NCI-H1048 (cell line): ENCODE measurements around the gene ENOPH1.
"Not testable (repeated sequence)": the region's sequence is repeated elsewhere in the genome, so short reads cannot be mapped to it uniquely, and the experiment has no call there.

Source experiments
- DNase-seq: peaks from one replicate; lab custom pipeline; 2025; lab: John Stamatoyannopoulos, UW

Gene ENOPH1

DNA sequence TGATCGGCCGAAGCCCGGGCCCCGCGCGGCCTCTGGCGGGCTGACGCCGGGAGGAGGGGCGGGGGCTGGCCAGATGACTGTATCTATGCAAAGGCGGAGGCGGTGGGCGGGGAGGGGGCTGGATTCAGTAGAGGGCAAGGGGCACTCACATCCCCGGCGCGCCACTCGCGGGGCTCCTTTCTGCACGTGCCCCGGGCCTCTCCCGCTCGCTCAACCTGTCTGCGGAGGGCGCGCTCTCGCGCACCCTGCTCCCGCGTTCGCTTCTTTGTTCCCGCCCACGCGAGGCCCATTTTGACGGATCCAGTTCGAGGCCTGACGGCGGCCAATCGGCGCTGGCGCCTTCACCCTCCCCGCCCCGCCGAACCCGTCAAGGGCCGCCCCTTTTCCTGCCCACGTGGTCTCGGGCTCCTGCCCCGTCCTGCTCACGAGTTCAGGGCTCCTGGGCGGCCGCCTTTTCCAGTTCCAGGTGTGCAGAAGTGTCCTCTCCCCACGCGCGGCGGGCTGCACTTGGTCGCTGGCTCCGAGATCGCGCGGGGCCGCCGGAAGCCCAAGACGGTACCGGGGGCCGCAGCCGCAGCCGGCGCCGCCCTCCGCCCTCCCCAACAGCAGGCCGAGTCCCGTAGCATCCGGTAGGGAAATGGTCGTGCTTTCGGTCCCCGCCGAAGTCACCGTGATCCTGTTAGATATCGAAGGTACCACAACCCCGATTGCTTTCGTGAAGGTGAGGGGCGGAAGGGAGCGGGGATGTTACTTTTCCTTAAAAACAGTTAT, at the start of gene ENOPH1, which contains the start of gene HNRNPDL:
Gene ENOPH1 (plus strand): TSS at position 398 of the 771 bp plus-strand sequence. CDS start 240 bp downstream, at position 638.
Gene HNRNPDL (minus strand): TSS at position 270 of the 771 bp plus-strand sequence. CDS start 772 bp downstream, outside the sequence.
- peak; percentile 95 for DNase-seq

DNA sequence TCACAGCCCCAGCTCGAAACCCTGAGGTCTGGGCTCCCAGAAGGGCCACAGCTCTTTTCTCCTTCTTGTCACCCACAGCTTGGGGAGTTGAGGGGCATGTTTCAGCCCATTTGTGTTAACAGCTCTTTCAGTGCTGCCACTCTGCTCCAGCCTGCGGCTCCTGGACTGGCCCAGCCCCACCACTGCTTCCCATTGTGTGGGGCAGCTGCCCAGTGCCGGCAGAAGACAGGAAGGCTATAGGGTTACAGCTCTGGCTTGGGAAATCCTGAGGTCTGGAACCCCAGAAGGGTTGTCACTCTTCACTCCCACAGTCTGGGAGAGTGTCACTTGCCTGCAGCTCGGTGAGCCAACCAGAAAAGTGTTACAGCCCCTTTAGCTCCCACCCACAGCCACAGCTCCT, 49.6 kb upstream of the ENOPH1 start:
- DNase-seq: no peak

GRCh38 chr4:82381235-82381634, 49.2 kb upstream of the ENOPH1 start:
- no peak for DNase-seq

DNA sequence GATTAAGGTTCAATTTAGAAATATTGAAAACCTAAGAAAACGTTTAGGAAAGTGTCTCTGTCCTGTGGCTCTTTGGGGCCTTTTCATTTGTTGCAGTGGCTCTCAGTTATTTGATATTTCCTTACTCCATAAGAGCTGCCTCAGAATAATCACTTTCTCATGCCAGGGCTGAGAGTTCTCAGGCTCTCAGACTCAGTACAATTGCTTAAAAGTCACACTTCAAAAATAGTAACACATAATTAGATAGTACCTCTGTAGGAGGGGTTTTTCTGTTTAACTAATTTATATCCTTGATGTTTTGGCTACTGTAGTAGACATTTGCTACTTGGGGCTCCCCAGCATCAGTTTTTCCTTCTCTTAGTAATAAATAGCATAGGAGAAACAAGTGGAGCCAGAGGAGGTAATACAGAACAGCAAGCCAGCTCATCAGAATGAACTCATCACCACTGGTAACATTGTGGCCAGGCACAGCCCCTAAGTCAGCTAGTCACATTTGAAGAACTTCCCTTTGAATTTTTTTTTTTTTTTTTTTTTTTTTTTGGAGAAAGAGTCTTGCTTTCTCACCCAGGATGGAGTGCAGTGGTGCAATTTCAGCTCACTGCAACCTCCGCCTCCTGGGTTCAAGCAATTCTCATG, 48.6 kb upstream of the ENOPH1 start:
- no peak for DNase-seq

DNA sequence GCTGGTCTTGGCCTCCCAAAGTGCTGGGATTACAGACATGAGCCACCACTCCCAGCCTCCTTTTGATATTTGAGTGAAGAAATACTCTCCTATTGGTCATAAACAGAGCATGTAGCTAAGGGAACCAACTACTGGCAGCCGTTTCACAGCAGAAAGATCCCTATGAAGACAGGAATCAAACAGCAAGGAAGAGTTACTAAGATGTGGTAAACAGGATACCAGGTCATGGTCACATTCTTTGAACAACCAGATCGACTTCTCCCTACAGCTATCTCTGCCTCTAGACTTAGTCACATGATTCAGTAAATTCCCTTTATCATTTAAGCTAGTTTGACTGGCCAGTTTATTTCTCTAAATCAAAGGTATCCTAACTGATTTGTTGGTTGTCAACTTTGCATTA, 47.6 kb upstream of the ENOPH1 start:
- DNase-seq: no peak

- DNase-seq: not testable (repeated sequence)
These were observed 44.1 kb upstream of the ENOPH1 start for GRCh38 chr4:82386312-82386711.

DNA sequence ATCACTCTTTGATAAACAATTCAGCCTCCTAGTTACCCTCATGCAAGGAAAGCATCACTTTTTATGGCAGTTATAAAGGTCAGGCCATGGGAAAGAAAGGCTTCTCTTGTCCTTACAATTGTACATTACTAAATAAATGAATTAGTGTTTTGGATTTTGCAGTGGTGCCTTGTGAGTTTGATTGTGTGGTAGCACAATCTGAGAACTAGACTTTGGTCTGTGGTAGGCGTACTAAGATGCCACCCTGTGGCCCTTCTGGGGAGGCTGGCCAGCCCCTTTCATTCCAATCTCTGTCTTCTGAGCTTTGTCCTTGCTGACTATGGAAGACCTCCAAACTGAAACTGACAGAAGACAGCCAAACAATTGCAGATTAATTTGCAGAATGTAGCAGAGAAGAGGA, 42.0 kb upstream of the ENOPH1 start:
- no peak for DNase-seq

- DNase-seq: not testable (repeated sequence)
These were observed 40.3 kb upstream of the ENOPH1 start for GRCh38 chr4:82390061-82390460.

DNA sequence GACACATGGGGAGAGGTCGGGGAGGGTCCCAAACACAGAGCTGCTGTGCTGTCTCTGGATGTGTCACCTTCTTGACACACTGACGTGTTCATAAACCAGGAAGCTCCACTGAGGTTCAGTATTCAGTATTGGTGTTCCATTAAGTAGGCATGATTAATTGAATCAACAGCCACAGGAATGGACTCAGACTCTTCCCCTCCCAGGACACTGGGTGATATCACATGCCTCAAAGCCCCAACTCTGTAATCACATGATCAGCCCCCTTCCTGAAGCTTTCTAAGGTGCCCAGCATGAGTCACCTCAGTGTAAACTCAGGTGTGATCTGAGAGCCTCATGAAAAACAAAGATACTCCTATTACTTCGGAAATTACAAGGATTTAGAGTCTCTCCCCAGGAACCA, 35.5 kb upstream of the ENOPH1 start:
- no peak for DNase-seq

GRCh38 chr4:82397527-82397926, 32.9 kb upstream of the ENOPH1 start:
- DNase-seq: no peak

DNA sequence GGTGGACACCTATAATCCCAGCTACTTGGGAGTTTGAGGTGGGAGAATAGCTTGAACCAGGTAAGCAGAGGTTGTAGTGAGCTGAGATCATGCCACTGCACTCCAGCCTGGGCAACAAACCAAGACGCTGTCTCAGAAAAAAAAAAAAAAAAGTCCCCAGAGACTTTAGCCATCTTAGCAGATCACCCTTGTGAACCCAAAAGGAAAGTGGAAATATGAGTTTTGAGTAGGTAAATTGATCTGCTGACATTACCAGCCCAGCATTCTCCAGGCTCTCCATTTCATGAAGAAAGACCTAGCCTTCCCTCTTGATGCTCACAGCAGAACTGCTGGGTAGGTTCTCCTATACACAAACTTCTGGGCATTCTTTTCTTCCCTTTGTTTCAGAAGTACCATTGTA, 32.1 kb upstream of the ENOPH1 start:
- no peak for DNase-seq

- no peak for DNase-seq
These were observed 28.8 kb upstream of the ENOPH1 start for GRCh38 chr4:82401600-82401999.

DNA sequence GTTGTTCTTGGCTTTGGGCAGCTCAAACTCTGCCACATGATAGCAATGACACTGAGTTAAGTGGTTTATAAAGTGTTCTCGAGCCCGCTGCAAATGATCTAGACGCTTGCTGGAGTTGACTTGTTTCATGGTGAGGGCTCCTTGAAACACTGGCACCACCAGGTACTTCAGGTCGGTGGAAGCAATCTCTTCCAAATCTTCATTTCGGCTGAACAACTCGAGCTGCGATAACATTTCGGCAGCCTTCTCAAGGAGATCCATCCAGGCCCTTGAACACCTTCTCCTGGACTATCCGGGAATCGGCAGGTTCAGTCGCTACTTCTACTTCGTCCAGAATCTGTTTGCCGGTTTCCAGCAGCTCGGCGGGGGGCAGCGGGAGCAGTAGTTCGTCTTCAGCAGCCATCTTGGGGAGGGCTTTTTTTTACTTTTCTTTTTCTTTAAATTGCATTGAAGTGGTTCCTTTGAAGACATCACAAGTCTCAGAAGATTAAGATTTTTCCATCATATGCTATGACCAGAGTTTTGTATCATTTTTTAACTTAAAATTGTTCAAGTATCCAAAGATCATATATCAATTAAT, 28.1 kb upstream of the ENOPH1 start:
- no peak for DNase-seq

GRCh38 chr4:82403725-82404124, 26.7 kb upstream of the ENOPH1 start:
- DNase-seq: no peak

DNA sequence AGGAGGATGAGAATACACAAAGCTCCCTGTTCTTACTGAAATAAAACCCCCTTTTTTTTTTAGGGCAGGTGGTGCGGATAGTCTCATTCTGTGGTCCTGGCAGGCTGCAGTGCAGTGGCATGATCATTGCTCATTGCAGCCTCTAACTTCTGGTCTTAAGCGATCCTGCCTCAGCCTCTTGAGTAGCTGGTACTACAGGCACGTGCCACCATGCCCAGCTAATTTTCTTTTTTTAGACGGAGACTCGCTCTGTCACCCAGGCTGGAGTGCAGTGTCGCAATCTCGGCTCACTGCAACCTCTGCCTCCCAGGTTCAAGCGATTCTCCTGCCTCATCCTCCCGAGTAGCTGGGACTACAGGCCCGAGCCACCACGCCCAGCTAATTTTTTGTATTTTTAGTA, 15.3 kb upstream of the ENOPH1 start:
- not testable (repeated sequence) for DNase-seq

DNA sequence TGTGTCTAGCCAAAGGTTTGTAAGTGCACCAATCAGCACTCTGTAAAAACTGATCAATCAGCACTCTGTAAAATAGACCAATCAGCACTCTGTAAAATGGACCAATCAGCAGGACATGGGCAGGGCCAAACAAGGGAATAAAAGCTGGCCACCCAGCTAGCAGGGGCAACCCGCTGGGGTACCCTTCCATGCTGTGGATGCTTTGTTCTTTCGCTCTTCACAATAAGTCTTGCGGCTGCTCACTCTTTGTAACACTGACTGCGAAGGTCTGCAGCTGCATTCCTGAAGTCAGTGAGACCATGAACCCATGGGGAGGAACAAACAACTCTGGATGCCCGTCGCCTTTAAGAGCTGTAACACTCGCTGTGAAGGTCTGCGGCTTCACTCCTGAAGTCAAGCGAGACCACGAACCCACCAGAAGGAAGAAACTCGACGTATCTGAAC, 14.4 kb upstream of the ENOPH1 start:
- DNase-seq: no peak

- DNase-seq: no peak
These were observed 10.9 kb upstream of the ENOPH1 start for GRCh38 chr4:82419451-82419850.

- DNase-seq: no peak
These were observed 8.4 kb upstream of the ENOPH1 start for GRCh38 chr4:82421796-82422560.

GRCh38 chr4:82422616-82423015, 7.8 kb upstream of the ENOPH1 start:
- DNase-seq: no peak

DNA sequence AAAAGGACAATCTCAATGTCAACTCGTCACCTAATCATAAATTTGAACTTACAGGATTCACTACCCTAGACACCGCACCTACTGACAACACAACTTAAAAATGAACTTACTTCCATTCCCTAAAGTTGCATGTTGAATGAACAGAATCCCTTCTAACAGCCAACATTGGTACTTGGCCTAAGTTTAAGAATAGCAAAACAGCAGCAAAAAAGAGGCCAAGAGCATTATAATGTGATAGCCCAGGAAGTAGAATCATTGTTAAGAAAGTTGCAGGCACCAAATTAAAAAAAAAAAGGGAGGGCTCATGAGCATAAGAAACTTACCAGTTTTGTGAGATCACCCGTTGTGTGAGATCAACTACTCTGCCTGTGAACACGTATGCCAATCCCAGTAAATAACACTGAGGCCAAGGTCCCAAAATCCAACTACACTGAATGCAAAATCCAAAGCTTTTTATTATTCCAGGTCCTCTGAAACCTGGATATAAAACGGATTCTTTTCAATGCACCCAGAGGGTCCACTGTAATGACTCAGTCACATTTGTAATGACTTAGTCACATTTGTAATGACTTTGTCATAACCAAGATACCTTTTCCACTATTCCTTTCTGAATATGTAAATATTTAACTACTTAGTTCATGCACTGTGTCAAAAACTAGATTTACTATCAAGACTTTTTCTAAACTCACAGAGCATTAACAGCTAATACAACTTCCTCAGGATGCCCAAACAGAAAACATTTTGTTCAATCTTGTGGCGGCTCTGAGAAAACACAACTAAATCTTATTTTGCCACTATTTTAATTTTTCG, 6.9 kb upstream of the ENOPH1 start:
- DNase-seq: no peak

DNA sequence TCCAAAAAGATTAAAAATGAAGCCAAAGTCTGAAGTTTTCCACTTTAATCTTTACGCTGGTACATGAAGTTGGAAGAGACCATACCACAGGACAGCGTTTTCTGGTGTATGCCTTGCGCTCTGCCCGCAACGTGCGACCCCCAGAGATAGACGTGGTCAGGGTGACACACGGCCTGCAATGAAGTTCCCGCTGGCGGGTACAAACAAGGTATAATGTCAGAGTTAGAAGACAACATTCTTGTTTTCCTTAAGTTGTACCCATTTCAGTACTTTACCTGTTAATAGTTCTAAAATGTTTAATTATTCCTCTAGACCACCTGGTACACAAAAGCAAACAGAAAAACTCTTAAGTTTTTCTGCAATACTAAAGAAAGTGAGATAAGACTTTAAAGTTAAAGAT, 4.9 kb upstream of the ENOPH1 start:
- no peak for DNase-seq
